ENCODE results near the gene ADD1.

DNA sequence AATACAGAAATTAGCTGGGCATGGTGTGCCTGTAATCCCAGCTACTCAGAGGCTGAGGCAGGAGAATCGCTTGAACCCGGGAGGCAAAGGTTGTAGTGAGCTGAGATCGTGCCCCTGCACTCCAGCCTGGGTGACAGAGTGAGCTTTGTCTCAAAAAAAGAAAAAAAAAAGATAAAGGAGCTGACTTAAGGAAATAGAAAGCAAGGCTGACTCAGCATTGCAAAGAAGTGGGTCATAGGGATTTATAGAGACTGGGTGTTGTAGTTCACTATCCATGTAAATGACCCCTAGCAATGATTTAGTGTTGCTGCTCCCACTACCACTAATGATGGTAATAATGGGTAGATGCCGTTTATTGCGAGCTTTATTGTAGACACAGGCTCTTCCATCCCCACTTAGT is 47.6 kb downstream of the ADD1 start:
- TF ChIP-seq POLR2A (IDR thresholded peaks at IDR 0.05): no peak
- TF ChIP-seq, protein P1, sequence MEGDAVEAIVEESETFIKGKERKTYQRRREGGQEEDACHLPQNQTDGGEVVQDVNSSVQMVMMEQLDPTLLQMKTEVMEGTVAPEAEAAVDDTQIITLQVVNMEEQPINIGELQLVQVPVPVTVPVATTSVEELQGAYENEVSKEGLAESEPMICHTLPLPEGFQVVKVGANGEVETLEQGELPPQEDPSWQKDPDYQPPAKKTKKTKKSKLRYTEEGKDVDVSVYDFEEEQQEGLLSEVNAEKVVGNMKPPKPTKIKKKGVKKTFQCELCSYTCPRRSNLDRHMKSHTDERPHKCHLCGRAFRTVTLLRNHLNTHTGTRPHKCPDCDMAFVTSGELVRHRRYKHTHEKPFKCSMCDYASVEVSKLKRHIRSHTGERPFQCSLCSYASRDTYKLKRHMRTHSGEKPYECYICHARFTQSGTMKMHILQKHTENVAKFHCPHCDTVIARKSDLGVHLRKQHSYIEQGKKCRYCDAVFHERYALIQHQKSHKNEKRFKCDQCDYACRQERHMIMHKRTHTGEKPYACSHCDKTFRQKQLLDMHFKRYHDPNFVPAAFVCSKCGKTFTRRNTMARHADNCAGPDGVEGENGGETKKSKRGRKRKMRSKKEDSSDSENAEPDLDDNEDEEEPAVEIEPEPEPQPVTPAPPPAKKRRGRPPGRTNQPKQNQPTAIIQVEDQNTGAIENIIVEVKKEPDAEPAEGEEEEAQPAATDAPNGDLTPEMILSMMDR (IDR thresholded peaks at IDR 0.05): no peak

Measured in right lobe of liver (tissue), 4 donors.